Measurements from ENCODE around the gene IGHMBP2.
"Not testable (repeated sequence)": the region's sequence is repeated elsewhere in the genome, so short reads cannot be mapped to it uniquely, and the experiment has no call there.

IGHMBP2 gene

GRCh38 chr11:68903288-68904247 is at the start of gene IGHMBP2, which contains the start of gene MRPL21:
IGHMBP2 (plus strand) TSS chr11:68903891; CDS start chr11:68903953, 62 bp downstream.
MRPL21 (minus strand) TSS chr11:68903832; CDS start chr11:68903810, 22 bp downstream.
- DNase-seq: peak; percentile 81 to 84

GRCh38 chr11:68854273-68854958 is 49.3 kb upstream of the IGHMBP2 start:
- DNase-seq: no peak

GRCh38 chr11:68855205-68855981 is 48.3 kb upstream of the IGHMBP2 start:
- peak; percentile 37 to 48 for DNase-seq

- DNase-seq: not testable (repeated sequence)
Measured at GRCh38 chr11:68856425-68857030, 47.2 kb upstream of the IGHMBP2 start.

GRCh38 chr11:68857037-68857586 is 46.6 kb upstream of the IGHMBP2 start:
- no peak for DNase-seq

GRCh38 chr11:68859123-68859522 is 44.6 kb upstream of the IGHMBP2 start:
- no peak for DNase-seq

GRCh38 chr11:68862421-68862820 is 41.3 kb upstream of the IGHMBP2 start:
- no peak for DNase-seq

GRCh38 chr11:68863553-68864265 is 40.0 kb upstream of the IGHMBP2 start:
- DNase-seq: no peak

- no peak for DNase-seq
Measured at GRCh38 chr11:68865241-68865640, 38.5 kb upstream of the IGHMBP2 start.

GRCh38 chr11:68867066-68867465 is 36.6 kb upstream of the IGHMBP2 start:
- no peak for DNase-seq

GRCh38 chr11:68868221-68868835 is 35.4 kb upstream of the IGHMBP2 start:
- DNase-seq: no peak

GRCh38 chr11:68870470-68870869 is 33.2 kb upstream of the IGHMBP2 start:
- DNase-seq: no peak

GRCh38 chr11:68872216-68873003 is 31.3 kb upstream of the IGHMBP2 start:
- DNase-seq: no peak

- DNase-seq: no peak
Measured at GRCh38 chr11:68878022-68878421, 25.7 kb upstream of the IGHMBP2 start.

- DNase-seq: no peak
Measured at GRCh38 chr11:68880851-68881250, 22.8 kb upstream of the IGHMBP2 start.

- DNase-seq: no peak
Measured at GRCh38 chr11:68881320-68881719, 22.4 kb upstream of the IGHMBP2 start.

- DNase-seq: no peak
Measured at GRCh38 chr11:68882391-68882790, 21.3 kb upstream of the IGHMBP2 start.

- not testable (repeated sequence) for DNase-seq
Measured at GRCh38 chr11:68884827-68885226, 18.9 kb upstream of the IGHMBP2 start.

GRCh38 chr11:68889948-68890446 is 13.7 kb upstream of the IGHMBP2 start:
- no peak for DNase-seq
